Measurements from ENCODE around the gene KAT5.

DNA sequence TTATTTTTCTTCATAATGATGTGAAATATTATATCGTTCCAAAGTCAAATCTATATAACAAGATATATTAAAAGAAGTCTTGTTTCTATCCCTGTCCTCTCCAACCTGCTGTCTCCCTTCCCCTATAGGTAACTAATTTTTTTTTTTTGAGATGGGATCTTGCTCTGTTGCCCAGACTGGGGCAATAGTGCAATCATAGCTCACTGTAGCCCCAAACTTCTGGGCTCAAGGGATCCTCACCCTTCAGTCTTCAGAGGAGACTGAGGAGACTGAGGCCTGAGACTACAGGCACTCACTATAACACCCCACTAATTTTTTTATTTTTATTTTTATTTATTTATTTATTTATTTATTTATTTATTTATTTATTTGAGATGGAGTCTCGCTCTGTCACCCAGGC lies 39.1 kb upstream of the KAT5 start:
- TF ChIP-seq, protein P1, sequence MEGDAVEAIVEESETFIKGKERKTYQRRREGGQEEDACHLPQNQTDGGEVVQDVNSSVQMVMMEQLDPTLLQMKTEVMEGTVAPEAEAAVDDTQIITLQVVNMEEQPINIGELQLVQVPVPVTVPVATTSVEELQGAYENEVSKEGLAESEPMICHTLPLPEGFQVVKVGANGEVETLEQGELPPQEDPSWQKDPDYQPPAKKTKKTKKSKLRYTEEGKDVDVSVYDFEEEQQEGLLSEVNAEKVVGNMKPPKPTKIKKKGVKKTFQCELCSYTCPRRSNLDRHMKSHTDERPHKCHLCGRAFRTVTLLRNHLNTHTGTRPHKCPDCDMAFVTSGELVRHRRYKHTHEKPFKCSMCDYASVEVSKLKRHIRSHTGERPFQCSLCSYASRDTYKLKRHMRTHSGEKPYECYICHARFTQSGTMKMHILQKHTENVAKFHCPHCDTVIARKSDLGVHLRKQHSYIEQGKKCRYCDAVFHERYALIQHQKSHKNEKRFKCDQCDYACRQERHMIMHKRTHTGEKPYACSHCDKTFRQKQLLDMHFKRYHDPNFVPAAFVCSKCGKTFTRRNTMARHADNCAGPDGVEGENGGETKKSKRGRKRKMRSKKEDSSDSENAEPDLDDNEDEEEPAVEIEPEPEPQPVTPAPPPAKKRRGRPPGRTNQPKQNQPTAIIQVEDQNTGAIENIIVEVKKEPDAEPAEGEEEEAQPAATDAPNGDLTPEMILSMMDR (IDR thresholded peaks at IDR 0.05), result no peak
- TF ChIP-seq POLR2A (IDR thresholded peaks at IDR 0.05), result no peak

Data from adrenal gland (tissue), 5 donors.